ENCODE measurements around the gene TSPAN18. TPM values are rescaled to one million over a fixed set of nuclear protein-coding genes. Genes with fewer than 3 reads are reported as not detected.
A peak's percentile ranks its signal among the peaks of the same experiment; 100 is the strongest.

The TSPAN18 gene
- polyA plus RNA-seq, 12 donors = 37.3 to 67.7 (median 41.7) TPM; not detected in 1

DNA sequence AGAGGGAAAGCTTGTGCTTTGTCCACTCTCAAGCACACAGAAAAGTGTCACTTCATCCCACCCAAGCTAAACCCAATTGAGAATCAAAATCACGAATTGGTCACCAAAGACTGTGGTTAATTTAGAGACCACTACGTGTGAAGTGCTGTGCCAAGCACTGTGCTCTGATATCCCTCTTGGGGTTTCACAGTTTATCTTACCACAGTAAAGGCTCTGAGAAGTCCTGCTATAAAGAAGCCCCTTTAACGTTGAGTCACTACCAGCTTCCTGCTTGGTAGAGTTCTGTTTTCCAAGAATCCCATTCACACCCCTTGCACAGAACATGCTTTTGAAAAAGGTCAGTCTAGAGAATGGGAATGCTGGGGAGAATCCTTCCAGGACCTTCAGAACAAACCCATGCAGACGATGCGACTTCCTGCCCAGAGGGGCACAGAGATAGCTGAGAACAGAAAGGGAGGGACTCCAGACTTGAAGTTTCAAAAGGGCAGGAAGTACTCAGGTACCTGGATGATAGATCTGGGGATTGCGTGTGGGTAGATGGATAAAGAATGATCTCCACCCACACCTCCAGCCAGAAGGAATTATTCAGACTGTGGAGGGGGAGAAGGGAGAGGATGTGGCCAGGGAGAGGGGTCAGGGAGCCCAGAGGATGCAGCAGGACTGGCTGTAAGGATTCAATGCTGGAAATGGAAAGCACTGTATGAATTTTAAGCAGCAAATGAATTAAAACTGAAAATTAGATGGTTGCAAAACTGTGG lies 18.1 kb upstream of the TSPAN18 start:
- DNase-seq = no peak

DNA sequence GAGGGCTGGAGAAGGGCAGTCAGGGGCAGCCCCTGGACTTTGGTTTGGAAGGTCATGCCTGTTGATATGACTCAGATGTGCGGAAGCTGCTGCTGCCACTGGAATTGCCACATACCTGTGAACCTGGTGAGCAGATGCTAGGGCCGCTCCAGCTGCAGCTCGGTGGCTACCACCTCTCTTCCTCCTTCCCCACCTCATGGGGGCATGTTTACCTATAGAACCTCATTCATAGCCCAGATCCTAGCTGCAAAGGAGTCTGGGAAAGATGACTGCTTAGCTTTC lies 17.5 kb upstream of the TSPAN18 start:
- DNase-seq = no peak

DNA sequence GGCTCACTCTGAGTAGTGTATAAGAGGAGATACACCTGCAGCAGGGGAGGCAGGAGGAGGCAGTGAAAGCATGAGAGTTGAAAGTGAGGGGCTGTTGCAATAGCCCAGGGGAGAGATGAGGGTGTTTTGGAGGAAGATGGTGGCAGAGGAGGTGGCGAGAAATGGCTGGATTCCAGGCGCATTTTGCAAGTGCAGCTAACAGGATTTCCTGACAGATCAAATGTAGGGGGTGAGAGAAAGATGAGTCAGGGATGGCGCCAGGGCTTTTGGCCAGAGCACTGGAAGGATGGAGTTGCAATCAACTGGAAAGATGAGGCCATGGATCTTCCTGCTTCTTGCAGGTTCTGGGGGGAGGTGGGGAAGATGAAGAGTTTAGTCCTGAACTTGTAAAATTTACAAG lies 16.8 kb upstream of the TSPAN18 start:
- no peak for DNase-seq

- no peak for DNase-seq
These were observed 15.5 kb upstream of the TSPAN18 start for GRCh38 chr11:44711113-44711786.

- no peak for DNase-seq
These were observed 14.8 kb upstream of the TSPAN18 start for GRCh38 chr11:44711787-44712608.

- no peak for DNase-seq
These were observed 13.7 kb upstream of the TSPAN18 start for GRCh38 chr11:44713022-44713421.

- DNase-seq = no peak
These were observed 10.5 kb upstream of the TSPAN18 start for GRCh38 chr11:44716256-44716655.

DNA sequence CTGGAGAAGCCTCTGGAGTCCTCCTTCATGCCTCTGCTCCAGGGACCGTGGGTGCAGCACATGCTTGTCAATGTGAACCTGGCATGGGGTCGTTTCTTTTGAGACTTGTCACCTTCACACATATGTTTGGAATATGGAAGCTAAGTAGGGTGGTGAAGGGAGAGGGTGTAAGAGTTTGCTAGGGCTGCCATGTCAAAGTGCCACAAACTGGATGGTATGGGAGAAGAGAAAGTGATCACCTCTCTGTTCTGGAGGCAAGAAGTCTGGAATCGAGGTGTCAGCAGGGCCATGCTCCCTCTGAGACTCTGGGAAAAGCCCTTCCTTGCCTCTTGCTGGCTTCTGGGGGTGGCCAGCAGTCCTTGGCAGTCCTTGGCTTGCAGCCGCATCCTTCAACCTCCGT lies 8.7 kb upstream of the TSPAN18 start:
- no peak for DNase-seq

- no peak for DNase-seq
These were observed 8.0 kb upstream of the TSPAN18 start for GRCh38 chr11:44718612-44719390.

DNA sequence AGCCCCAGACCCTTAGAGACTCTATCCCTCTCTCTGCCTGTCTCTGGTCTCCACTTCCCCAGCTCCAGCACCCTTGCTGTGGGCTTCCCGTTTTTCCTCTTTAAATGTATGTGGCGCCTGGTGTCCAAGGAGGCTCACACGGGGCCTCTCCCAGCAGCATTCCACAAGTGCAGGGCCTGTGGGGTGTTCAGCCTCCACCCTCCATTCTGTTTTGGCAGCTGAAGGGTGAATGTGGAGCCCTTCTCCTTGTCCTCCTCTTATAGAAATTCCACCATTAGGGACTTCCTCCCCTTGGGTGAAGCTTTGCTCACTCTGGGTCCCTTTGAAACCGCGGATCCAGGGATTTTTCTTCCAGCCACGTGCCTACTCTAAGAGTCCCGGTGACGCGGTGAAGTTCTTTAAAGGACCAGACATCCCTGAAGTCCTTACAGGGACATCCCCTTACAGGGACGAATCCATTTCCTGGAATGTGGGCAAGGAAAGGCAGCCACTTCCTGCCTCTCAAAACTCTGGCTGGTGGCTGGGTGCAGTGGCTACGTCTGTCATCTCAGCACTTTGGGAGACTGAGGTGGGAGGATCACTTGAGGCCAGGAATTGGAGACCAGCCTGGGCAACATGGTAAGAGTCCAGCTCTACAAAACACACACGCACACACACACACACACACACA lies 1.6 kb upstream of the TSPAN18 start:
- no peak for DNase-seq

GRCh38 chr11:44725757-44726282 lies 942 bp upstream of the TSPAN18 start:
- no peak for DNase-seq

GRCh38 chr11:44727114-44727372 lies 281 bp downstream of the TSPAN18 start:
- no peak for DNase-seq

DNA sequence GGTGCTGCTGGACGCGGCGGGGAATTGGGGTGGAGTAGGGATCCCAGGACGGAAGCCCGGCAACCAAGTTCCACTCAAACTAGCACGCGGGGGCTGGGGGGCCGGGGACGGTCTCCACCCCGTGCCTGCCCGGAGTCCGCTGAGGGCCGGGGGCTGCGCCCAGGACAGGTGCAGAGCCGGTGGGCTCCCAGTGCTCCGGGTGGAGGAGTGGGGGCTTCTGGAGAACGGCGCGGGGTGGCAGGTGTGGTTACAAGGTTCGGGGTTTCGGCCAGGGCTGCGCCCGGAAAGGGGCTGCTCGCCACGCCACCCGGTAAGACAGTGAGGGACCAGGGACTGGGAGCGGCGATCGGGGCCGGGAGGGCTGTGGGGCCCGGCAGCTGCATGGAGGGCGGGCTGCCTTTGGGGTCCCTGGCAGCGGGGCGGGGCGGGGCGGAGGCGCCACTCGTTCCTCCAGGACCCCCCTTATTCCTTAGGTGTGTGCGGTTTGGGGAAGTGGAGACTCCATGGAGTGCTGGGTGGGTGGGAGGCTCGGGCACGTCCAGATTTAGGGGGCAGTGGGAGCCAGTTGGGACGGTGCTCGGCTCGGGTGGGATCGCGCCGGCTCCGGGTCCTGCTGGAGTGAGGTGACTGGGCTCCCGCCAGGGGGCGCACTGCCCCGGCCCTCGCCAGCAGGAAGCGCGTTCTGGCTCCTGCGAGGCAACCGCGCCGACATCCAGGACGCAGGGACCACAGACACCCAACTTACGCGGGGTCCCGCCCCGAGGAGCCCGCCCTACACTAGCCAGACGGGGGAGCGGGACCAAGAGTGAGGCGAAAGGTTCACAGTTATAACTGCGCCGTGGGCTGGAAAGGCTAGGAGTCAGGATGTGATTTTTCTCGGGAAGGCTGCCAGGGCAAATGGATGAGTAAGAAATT lies 868 bp downstream of the TSPAN18 start:
- peak; percentile 90 for DNase-seq

DNA sequence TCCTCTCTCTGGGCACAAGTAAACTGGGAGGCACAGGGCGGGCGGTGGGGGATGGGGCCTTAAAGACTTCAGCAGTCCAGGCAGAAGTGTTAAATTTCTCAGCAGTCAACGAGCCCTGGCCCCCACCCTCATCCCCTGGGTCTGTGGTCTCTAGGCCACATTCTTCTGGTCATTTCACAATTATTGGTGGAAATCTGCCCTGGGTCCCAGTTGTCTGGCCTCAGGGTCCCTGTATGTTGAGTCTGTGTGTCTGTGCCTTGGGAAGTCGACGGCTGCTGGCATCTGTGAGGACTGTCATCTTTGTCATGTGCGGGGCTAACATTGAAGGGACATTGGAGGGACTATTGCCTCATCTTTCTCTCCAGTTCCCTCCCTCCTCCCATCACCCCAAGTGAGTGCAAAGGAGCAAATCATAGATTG lies 1.7 kb downstream of the TSPAN18 start:
- no peak for DNase-seq

DNA sequence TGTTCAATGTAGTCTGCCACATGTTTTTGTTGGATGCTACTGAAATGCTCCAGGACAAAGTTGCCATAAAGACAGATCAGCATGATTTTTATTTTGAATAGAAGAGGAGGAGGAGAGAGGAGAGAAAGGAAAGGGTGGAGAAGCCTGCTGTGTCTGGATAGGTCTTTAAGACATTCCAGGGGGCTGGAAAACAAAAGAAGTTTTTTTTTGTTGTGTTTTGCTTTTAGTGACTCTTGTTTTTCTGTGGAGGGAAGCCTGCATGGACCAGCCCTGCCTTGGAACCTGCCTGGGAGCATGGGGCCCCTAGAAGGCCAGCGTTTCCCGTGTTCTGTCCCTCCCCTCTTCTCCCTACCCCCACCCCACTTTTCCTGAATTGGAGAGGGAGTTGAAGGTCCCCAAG lies 2.3 kb downstream of the TSPAN18 start:
- DNase-seq = no peak

GRCh38 chr11:44729713-44730112 lies 3.0 kb downstream of the TSPAN18 start:
- no peak for DNase-seq

GRCh38 chr11:44730775-44731174 lies 4.0 kb downstream of the TSPAN18 start:
- DNase-seq = no peak

DNA sequence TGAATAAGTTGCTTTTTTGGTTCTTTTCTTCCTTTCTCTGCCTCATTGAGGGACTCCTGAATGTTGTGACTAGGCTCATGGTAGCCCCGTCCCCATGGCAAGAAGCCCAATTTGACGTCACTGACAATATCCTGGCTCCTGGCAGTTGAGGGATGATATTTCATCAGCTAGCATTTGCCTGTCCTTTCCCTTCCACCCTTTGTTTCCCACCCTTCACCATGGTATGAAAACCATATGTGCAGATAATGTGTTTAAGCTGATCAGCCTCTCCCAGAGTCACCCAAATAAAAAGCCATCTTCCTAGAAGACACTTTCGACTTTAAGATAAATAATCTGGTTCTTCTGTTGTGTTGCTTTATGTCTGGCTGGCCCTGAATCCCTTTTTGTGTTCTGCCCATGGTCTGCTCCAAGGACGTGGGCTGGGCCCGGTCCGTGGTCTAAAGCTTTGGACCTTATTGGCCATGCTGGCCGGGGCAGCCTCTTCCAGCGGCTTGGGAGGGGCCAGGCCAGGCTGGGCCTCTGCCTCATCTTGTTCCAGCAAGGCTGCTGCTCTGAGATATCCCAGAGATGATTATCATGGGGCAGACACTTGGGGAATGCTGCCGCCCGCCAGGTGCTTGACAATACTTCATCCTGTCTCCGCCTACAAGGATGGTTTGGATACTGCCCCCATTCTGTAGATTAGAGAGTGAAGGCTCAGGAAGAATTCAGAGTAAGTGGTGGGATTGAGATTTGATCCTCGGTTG lies 5.1 kb downstream of the TSPAN18 start:
- DNase-seq = no peak

GRCh38 chr11:44732564-44732963 lies 5.8 kb downstream of the TSPAN18 start:
- no peak for DNase-seq

DNA sequence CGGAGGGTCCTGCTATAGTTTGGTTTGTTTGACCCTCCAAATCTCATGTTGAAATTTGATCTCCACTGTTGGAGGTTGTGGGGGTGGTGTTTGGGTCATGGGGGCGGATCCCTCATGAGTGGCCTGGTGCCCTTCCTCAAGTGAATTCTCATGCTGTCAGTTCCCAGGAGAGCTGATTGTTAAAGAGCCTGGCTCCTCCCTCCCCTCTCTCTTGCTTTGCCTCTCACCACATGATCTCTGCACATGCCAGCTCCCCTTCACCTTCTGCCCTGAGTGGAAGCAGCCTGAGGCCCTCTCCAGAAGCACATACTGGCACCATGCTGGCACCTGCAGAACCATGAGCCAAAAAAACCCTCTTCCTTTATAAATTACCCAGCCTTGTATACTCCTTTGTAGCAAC lies 7.1 kb downstream of the TSPAN18 start:
- DNase-seq = no peak

Data from muscle of arm (tissue), 12 donors.